ENCODE results near the gene SEC61A1.

Gene SEC61A1

GRCh38 chr3:128081226-128081625, 29.0 kb downstream of the SEC61A1 start (continued):
- TF ChIP-seq, protein P1, sequence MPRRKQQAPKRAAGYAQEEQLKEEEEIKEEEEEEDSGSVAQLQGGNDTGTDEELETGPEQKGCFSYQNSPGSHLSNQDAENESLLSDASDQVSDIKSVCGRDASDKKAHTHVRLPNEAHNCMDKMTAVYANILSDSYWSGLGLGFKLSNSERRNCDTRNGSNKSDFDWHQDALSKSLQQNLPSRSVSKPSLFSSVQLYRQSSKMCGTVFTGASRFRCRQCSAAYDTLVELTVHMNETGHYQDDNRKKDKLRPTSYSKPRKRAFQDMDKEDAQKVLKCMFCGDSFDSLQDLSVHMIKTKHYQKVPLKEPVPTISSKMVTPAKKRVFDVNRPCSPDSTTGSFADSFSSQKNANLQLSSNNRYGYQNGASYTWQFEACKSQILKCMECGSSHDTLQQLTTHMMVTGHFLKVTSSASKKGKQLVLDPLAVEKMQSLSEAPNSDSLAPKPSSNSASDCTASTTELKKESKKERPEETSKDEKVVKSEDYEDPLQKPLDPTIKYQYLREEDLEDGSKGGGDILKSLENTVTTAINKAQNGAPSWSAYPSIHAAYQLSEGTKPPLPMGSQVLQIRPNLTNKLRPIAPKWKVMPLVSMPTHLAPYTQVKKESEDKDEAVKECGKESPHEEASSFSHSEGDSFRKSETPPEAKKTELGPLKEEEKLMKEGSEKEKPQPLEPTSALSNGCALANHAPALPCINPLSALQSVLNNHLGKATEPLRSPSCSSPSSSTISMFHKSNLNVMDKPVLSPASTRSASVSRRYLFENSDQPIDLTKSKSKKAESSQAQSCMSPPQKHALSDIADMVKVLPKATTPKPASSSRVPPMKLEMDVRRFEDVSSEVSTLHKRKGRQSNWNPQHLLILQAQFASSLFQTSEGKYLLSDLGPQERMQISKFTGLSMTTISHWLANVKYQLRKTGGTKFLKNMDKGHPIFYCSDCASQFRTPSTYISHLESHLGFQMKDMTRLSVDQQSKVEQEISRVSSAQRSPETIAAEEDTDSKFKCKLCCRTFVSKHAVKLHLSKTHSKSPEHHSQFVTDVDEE (CRISPR knock-in tag; IDR thresholded peaks at IDR 0.05): no peak
- no peak for TF ChIP-seq SNAI2 (CRISPR knock-in tag; IDR thresholded peaks at IDR 0.05)
- TF ChIP-seq OSR1 (CRISPR knock-in tag; IDR thresholded peaks at IDR 0.05): no peak
- TF ChIP-seq ZFP3 (CRISPR knock-in tag; IDR thresholded peaks at IDR 0.05): no peak
- no peak for TF ChIP-seq ARNTL (CRISPR knock-in tag; IDR thresholded peaks at IDR 0.05; ENCODE audit: borderline replicate concordance, low read depth)
- TF ChIP-seq GLIS3 (CRISPR knock-in tag; IDR thresholded peaks at IDR 0.05): no peak

GRCh38 chr3:128081846-128082245, 29.6 kb downstream of the SEC61A1 start:
- no peak for ATAC-seq
- TF ChIP-seq CREB5 (CRISPR knock-in tag; IDR thresholded peaks at IDR 0.05; ENCODE audit: low read depth): no peak
- TF ChIP-seq ZNF565 (CRISPR knock-in tag; conservative IDR thresholded peaks at IDR 0.05; ENCODE audit: low read depth): no peak
- no peak for TF ChIP-seq ARNTL (CRISPR knock-in tag; IDR thresholded peaks at IDR 0.05; ENCODE audit: borderline replicate concordance, low read depth)
- no peak for TF ChIP-seq CSDC2 (CRISPR knock-in tag; IDR thresholded peaks at IDR 0.05)
- TF ChIP-seq ZC3H10 (CRISPR knock-in tag; IDR thresholded peaks at IDR 0.05): no peak
- no peak for TF ChIP-seq OSR1 (CRISPR knock-in tag; IDR thresholded peaks at IDR 0.05)
- TF ChIP-seq TCF4 (CRISPR knock-in tag; IDR thresholded peaks at IDR 0.05; ENCODE audit: borderline replicate concordance): no peak
- TF ChIP-seq, protein P2, sequence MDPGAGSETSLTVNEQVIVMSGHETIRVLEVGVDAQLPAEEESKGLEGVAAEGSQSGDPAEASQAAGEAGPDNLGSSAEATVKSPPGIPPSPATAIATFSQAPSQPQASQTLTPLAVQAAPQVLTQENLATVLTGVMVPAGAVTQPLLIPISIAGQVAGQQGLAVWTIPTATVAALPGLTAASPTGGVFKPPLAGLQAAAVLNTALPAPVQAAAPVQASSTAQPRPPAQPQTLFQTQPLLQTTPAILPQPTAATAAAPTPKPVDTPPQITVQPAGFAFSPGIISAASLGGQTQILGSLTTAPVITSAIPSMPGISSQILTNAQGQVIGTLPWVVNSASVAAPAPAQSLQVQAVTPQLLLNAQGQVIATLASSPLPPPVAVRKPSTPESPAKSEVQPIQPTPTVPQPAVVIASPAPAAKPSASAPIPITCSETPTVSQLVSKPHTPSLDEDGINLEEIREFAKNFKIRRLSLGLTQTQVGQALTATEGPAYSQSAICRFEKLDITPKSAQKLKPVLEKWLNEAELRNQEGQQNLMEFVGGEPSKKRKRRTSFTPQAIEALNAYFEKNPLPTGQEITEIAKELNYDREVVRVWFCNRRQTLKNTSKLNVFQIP (CRISPR knock-in tag; IDR thresholded peaks at IDR 0.05; ENCODE audit: borderline replicate concordance, low read depth): no peak
- no peak for TF ChIP-seq ISL1 (CRISPR knock-in tag; IDR thresholded peaks at IDR 0.05)
- TF ChIP-seq TOX (CRISPR knock-in tag; IDR thresholded peaks at IDR 0.05; ENCODE audit: borderline replicate concordance): no peak
- no peak for TF ChIP-seq RARB (CRISPR knock-in tag; IDR thresholded peaks at IDR 0.05)
- no peak for TF ChIP-seq ZFP3 (CRISPR knock-in tag; IDR thresholded peaks at IDR 0.05)
- no peak for TF ChIP-seq PPARA (CRISPR knock-in tag; IDR thresholded peaks at IDR 0.05; ENCODE audit: borderline replicate concordance)

DNA sequence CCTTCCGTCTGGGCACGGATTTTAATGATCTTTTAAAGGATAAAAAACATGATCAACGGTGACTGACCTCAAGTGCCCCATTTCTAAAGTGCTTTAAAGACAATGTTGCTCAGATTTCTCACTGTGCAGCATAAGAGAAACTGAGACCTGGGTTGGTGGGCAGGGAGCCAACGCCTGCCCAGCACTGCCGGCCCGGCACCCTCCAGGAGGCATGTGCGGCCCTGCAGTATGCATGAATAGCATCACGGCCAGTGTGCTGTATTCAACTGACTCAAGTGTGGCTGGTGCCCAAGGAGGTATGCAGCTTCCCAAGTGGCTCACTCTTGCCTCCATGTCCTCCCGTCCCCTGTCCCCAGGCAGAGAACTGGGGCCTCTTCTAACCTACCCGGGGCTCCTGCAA, 30.3 kb downstream of the SEC61A1 start:
- ATAC-seq: no peak
- TF ChIP-seq ZFP30 (CRISPR knock-in tag; IDR thresholded peaks at IDR 0.05) (no peak), ISL1 (CRISPR knock-in tag; IDR thresholded peaks at IDR 0.05) (no peak), PPARA (CRISPR knock-in tag; IDR thresholded peaks at IDR 0.05; ENCODE audit: borderline replicate concordance) (no peak), CSDC2 (CRISPR knock-in tag; IDR thresholded peaks at IDR 0.05) (no peak), ARNTL (CRISPR knock-in tag; IDR thresholded peaks at IDR 0.05; ENCODE audit: borderline replicate concordance, low read depth) (no peak), OSR1 (CRISPR knock-in tag; IDR thresholded peaks at IDR 0.05) (no peak), BACH2 (CRISPR knock-in tag; IDR thresholded peaks at IDR 0.05; ENCODE audit: borderline replicate concordance) (no peak), ZNF8 (CRISPR knock-in tag; IDR thresholded peaks at IDR 0.05) (no peak), TCF4 (CRISPR knock-in tag; IDR thresholded peaks at IDR 0.05; ENCODE audit: borderline replicate concordance) (no peak), ZNF70 (CRISPR knock-in tag; IDR thresholded peaks at IDR 0.05) (no peak), SNAI2 (CRISPR knock-in tag; IDR thresholded peaks at IDR 0.05) (no peak), PATZ1 (CRISPR knock-in tag; IDR thresholded peaks at IDR 0.05; ENCODE audit: borderline replicate concordance) (no peak), TOX (CRISPR knock-in tag; IDR thresholded peaks at IDR 0.05; ENCODE audit: borderline replicate concordance) (no peak), CREB5 (CRISPR knock-in tag; IDR thresholded peaks at IDR 0.05; ENCODE audit: low read depth) (no peak), ZC3H10 (CRISPR knock-in tag; IDR thresholded peaks at IDR 0.05) (no peak), ZNF565 (CRISPR knock-in tag; conservative IDR thresholded peaks at IDR 0.05; ENCODE audit: low read depth) (no peak), RARB (CRISPR knock-in tag; IDR thresholded peaks at IDR 0.05) (no peak), CSRNP3 (CRISPR knock-in tag; IDR thresholded peaks at IDR 0.05) (no peak)
- TF ChIP-seq, protein P2 (CRISPR knock-in tag; IDR thresholded peaks at IDR 0.05; ENCODE audit: borderline replicate concordance, low read depth): no peak

Data from SK-N-SH treated with all-trans-retinoic acid at 6 μM for 48 hours (cell line).